HG02884 (cell line): Measurements from ENCODE around the gene TAF15.

Experiments used
- ATAC-seq: cut with Tn5 transposase; IDR thresholded peaks from one replicate; pipeline ENCODE4 v1.9.1; 2021; ENCODE audit warnings: mild to moderate bottlenecking, moderate library complexity; ENCODE audit not compliant: unreplicated experiment

The TAF15 gene

DNA sequence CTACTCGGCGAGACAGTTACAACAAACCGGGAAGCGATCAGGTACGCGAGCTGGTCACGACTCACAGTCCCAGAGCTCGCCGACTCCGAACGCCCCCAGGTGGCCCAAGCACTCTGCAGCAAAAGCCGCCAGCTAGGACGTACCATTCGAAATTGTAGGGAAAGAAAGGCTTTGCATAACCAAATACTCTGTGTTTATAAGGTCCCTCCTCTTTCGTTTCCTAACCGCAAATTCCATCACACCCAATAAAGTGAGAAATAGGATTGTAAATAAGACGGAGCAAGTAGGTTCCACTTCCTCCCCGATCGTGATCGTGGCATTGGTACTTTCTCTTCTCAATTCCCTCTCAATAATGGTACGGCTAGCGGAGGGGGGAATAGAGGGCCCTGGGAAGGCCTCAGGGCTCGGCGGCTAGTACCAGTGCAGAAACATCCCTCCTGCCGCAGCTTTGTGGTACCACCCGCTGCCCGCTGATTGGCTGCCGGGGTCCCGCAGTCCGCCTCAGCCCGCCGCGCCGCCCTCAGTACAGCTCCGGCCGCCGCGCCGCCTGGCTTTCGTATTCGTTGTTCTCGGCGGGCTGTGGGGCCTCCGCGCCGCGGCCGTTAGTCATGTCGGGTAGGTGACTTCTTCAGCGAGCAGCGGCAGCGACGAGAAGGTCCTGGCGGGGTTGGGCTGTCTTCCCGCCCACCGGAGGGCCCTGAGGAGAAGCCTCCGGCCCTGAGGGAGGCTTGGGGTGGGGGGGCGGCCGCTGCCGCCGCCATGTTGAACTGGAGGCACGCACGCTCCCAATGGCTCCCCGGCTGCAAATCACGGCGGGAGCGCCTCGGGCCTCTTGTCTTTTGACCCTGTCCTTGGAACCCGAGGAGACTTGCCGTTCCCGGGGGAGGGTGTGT is at the start of gene TAF15:
TAF15 (plus strand) TSS at position 523 of the 893 bp plus-strand sequence; CDS start at position 609, 86 bp downstream.
- ATAC-seq, result peak; percentile 87

DNA sequence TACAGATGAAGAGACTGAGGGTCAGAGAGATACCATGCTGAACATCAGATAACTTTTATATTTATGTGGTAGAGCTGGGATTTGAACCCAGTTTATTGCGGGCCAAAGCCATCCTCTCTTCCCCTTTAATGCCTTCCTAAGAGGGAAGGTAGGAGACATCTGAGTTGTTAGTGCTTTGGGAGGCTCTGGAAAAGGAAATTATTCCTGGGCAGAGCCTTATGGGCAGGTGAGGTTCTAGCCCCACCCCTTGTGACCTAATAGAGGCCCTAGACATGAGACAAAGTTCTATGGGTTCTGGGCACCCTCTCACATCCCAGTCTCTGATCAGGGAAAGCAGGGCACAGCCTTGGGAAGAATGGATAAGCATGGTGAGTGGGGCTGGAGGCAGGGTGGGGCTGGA is 48.7 kb upstream of the TAF15 start, which contains the start of gene C17orf50:
C17orf50 (plus strand) TSS at position 301 of the 400 bp plus-strand sequence; CDS start at position 356, 55 bp downstream.
- no peak for ATAC-seq

DNA sequence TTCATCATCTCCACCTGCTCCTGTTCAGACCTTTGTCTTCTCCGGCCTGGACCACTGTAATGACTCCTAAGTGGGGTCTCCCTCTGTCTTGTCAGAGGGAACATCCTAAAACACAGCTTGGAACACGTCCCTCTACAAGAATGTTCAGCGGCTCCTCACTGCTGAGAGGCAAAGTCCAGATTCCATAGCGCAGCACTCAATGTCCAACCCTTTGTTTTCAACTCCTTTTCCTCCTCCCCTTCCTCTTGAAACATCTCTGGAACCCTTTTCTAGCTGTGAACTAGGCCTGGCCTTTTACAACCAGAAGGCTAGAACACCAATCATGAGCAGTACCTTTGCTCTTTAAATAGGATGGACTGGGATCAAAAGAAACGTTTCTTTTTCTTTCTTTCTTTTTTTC is 47.7 kb upstream of the TAF15 start:
- no peak for ATAC-seq

DNA sequence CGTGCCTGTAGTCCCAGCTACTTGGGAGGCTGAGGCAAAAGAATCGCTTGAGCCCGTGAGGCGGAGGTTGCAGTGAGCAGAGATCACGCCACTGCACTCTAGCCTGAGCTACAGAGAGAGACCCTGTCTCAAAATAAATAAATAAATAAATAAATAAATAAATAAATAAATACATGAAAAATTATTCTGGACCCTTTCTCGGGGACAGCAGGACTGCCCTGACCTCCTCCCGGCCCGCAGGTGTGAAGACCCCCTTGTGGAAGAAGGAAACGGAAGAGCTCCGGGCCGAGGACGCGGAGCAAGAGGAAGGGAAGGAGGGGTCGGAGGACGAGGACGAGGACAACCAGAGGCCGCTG is 45.5 kb upstream of the TAF15 start:
- ATAC-seq, result no peak

DNA sequence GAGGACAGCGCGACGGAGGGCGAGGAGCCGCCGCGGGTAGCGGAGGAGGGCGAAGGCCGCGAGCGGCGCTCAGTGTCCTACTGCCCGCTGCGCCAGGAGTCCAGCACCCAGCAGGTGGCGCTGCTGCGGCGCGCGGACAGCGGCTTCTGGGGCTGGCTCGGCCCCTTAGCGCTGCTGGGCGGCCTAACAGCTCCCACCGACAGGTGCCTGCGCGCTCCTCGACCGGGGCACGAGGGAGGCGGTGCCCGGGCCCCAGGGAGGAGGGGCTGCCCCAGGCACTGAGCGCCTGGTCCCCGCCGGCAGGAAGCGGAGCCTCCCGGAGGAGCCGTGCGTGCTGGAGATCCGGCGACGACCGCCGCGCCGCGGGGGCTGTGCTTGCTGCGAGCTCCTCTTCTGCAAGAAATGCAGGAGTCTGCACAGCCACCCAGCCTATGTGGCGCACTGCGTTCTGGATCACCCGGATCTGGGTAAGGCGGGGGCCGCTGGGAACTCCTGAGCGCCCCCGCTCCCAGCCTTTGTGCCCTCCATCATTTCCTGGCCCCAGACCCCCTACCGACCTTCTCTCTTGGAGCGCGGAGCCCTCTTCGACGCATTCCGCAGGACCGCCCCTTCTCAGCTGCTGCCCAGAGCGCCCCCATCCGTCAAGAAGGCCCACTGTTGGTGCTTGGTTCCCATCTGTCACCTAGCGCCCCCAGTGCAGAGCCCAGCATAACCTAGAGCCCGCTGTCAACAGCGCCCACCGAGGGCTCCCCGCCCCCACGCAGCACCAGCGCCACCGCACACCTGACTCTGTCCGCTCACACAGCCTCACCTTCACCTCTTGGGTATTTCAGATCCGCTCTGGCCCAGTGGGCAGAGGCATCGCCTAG is 44.9 kb upstream of the TAF15 start:
- peak; percentile 93 for ATAC-seq

DNA sequence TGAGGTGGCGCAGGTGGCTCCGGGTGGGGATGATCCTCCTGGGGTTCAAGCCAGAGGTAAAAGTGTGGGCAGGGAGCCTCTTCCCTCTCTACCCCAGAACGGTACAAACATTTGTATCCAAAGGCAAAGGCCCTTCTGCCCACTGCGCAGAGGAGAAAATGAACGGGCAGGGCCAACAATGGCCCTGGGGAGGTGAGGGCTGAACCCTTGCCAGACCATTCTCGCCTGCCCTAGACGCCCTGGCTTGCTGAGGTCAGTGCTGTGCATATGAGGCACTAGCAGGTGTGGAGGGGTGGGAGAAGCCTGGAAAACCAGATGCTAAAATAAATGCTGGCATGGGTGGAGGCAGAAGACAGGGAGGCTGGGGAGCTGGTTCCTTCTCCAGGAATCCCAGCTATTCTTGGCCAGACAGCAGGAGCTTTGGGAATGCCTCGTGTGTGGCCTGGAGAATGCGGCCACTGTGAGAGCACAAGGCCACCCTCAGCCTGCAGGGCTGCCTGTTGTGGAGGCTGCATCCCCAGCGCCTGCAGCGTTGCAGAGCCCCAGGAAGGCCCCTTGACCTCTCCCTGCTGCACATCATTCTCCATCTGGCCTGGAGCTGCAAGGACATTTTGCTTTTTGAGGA is 44.1 kb upstream of the TAF15 start:
- ATAC-seq, result no peak

DNA sequence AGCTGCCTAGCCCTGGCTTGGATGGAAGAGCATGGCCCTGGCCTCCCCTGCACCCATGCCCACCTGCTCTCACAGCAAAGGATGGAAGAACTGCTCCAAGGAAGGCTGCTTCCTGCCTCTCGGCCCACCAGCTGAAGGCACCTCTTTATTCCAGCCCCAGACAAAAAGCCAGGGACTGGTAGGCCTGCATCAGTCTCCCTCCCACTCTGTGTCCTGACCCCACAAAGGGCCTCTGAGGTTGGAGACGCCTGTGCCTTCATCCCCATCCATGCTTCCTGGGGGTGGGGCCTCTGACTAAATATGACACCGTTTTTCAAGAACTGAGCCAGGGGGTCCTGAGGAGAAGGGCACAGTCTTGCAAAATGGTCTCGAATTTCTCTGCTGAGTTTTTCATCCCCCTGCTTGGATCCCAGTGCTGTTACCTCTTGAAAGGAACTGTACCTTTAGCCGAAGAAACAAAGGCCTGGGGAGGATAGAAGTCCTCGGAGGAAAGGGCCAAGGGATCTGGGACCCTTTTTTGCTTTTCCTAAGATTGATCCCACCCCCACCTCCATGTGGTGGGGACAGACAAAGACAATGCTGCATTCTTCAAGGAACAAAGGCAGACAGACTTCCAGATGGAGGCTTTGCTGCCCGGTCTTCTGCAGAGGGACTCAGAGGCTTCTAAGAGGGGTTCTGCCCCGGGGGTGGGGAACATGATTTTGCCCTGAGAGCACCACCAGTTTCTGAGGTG is 43.4 kb upstream of the TAF15 start:
- ATAC-seq, result no peak

DNA sequence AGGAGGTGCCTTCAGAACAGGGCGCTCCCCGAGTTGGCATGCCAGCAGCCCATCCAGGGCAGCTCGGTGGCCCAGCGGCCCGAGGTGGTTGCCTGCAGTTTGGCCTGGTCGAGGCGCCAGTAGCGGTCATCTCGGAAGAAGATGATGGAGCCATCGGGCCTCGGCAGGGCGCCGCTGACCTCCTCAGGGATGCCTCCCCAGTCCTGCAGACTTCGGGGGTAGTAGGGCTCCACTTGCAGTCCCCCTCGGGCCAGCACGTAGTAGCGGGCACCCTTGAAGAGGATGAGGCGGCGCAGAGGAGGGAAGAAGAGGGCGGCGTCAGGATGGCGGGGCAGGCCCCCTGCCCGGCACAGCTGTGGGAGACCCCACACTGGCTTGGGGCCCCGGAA is 42.8 kb upstream of the TAF15 start:
- no peak for ATAC-seq

DNA sequence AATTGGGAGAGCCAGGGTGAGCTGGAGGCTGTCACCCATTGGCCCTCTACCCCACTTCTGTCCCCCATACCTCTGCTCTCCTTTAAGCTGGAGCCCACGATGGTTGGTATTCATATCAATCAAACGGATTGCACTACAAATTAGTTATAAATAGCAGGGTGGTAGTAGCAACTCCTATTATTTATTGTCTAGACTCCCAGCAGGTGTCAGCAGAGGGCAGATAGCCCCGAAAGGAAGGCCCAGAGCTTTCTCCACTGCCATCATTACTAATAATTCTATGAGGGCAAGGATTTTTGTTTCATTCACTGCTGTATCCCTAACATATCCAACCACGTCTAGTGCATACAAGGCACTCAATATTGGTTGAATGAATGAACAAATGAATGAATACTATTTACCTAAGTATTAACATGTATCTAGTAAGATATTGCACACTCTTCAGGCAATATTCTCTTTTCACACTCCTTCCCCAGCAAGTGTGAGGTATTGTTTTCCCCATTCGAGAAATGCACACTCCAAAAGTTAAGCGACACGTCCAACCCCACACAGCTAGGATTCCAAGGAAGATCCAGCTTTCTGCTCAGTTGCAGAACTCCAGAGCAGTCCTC is 42.3 kb upstream of the TAF15 start:
- ATAC-seq, result no peak

DNA sequence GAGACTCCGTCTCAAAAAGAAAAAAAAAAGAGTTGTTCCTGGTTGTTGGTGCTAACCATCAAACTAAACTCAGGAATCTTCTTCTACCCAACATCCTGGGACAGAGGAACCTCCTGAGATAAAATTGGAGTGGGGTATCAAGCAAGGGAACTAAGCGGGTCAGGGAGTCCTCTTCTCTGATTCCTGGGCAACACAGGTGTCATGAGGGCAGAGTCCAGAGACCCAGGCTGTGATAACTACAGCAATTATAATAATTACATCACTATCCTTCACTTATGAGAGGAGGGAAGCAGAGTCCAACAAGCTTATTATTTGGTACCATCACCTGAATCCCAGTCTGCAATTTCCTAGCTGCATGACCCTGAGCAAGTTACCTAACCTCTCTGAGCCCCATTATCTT is 40.5 kb upstream of the TAF15 start:
- ATAC-seq, result no peak

DNA sequence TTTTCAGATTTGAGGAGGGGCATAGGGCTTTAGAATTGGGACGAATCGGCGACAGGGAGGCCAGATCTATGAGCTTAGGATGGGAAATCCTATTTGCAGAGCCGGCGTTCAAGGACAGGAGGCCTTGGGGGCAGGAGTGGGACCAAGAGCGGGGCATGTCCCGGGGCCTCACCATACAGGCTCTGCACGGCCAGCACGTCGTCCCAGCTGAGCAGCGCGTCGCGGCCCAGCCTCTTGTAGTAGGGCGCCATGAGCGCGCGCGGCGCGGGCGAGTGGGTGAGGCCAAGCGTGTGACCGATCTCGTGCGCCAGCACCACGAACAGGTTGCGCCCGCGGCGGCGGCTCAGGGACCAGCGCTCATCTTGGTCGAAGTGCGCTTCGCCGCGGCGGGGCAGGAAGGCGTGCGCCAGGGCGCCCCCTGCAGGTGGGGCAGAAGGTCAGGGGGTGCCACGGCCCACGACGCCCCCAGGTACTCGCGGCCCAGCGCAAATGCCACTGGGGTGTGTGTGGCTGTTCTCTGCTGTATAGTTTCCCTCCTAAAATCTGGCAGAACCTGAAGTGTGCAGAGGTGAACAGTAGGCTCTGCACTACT is 39.3 kb upstream of the TAF15 start:
- no peak for ATAC-seq

DNA sequence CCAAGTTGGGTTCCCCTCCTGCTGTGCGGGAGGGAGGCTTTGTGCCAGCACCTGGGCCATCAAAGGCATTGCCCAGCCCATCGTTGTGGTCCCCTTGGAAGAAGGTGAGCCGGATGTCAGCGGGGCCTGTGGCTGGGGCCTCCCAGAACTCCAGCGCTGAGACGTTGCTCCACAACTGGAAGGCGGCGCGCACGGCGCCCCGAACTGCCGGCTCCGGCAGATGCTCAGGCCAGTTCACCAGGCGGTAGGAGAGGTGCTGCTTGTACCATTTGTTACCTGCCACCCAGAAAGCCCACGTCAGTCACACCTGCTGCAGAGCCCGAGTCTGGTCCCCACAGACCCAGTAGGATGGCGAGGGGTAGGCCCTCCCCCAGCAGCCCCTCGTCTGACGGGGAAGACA is 36.2 kb upstream of the TAF15 start:
- no peak for ATAC-seq

DNA sequence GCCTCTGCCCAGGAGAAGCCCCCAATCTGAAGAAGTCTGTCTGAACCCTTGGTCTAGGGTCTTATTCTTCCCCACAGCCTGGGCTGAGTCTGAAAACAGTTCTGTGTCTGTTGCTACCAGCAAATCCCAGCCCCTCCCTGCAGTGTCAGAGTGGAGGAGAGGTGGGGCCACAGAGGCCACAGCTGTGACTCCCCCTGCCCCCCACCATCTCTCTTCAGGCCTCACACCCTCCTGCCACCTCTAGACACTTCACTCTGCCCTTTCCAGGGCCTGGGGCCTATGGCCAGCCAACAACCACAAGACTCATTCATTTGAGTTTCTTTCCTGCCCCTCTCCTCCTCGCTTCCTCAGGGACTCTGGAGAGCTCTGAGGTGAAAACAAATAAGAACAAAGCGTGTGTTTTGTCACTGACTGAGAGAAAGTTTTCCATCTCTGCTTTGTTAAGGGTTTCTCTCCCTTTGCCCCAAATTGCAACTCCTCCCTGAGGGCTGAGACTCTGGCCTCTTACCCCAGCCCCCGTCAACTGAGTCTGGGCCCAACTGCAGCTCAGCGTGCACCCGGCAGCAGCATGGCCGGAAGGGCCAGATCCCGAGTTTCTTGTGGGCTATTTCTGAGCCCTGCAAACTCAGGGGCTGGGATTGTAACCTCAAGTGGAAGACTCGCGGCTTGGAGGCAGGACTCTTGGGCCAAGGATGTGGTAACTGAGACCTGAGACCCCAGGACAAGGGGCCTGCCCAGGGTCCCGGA is 35.4 kb upstream of the TAF15 start:
- no peak for ATAC-seq

DNA sequence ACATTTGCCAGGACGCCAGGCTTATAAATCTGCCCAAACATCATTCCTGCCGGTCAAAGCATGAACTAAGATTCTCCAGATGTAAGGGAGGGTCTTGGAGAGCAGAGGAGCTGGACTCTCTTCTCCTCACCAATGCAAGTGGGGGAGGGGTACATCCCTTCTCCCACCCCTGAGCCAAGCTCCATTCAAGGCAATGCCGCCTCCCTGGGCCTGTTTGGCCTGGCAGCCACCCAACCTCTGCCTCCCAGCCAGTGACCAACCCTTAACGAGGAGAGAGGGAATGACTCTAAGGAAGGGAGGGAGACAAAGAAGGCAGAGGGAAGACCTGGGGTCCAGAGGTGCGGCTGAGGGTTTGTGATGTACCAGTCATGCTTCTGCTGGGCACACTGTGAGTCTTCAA is 34.8 kb upstream of the TAF15 start:
- ATAC-seq, result no peak

DNA sequence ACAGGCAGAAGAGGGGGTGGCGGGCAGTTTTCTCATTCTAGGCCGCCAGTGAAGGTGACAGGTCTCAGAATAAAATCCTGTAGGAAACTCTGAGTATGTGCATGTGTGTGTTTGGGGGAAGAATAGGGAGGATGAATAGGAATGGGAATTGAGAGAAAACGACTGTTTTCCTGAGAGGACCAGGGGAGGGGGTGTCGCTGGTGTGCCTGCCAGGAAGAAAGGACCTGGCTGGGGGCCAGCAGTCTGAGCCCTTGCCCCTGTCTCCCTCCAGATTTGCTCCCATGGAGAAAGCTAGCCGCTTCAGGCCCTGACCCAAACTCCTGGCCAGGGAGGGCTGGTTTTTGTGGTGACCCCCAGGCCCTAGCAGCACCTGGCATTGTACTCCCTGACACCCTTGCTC is 34.2 kb upstream of the TAF15 start:
- no peak for ATAC-seq

DNA sequence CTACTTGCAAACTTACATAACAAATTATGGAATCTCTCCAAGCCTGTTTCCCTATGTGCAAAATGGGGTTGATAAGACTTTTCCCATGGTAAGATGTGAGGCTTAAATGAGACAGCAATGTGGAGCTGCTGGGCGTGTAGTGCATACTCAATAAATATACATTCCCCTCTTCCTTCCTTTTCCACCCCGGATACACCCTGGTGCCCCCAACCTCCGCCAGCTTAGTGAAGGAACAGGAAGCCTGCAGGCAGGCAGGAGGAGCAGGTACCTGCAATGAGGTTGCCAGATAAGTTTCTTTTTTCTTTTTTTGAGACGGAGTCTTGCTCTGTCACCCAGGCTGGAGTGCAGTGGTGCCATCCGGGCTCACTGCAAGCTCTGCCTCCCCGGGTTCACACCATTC is 33.7 kb upstream of the TAF15 start:
- ATAC-seq, result no peak

DNA sequence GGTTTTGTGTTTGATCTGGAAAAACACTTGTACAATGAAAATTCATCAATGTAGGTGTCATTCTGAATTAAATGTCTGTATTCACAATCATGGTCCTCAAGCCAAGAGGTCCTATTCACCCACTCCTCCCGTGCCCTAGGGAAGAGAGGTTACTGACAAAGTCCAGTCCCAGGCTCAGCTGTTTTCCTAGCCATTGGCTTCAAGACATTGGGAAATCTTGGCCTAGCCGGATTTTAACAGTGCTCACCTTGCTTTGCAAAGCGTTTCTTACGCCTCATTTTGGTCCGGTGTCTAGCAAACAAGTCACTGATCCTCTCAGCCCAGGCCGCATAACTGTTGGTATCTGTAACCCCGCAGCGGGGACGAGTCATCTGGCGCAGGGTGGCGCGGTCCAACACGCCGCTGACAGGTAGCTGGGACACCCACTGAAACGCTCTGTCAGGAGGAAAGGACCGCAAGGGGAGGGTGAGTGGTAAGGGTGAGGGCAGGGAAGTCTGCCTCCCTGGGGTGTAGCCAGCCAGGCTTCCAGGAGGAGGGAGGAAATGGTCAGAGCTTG is 30.6 kb upstream of the TAF15 start:
- ATAC-seq, result no peak

DNA sequence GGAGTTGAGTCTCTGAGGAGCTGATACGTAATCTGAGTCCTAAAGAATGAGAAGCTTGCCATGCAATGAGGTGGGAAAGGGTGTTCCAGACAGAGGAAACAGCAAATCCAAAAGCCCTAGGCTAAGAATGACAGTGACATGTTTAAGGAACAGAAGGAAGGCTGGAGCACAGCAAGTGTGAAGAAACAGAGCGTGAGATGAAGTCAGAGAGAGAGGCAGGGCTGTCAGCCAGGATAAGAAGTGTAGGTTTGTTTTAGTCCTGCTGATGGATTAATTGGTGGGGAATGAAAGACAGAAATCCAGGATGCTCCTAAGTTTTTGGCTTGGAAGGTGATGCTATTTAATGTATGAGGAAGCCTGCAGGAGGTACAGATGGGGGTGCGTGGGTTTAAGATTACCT is 28.3 kb upstream of the TAF15 start:
- no peak for ATAC-seq

DNA sequence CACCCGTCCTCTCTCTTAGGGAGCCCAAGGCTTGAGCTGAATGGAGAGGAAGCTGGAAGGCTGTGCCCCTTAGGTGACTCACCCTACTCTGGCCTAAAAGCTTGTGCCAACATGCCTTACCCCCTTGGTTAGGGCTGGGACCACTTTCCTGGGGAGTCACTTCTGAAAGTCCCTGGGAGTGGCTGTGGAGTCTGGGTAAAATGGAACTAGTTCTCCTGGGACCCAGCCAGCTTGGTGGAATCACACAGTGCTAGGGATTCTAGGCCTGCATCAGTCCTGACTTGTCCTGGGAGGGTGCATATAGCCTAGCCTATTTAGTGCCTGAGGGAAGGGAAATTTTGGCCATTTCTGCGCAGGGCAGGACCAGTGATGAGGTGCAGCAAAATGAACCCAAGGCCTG is 24.4 kb upstream of the TAF15 start:
- ATAC-seq, result no peak
